HS-5 (cell line): Measurements from ENCODE around the gene CABCOCO1.

ENCODE experiments used
- DNase-seq: peaks from one replicate; pipeline ENCODE4 v3.0.0-alpha.2; 2012; ENCODE audit warnings: low read depth

Gene CABCOCO1

DNA sequence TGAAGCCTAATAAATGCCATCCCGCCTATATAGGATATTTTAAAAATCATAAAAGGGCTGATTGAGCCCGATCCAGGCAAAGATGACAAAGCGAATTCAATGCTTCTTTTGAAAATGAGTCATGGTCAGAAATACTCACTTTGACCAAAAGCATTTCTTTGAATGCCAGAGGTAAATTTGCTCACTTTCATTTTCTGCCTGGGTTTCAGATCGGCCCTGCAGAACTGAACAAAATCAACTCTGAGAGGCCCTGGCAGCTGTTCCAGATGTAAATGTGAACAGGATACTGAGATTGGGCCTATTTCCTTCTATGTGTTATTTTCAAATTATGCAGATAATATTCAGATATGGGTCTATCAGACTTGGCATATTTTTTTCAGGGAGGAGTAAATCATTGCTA lies 124.0 kb downstream of the CABCOCO1 start:
- DNase-seq = peak; percentile 44

DNA sequence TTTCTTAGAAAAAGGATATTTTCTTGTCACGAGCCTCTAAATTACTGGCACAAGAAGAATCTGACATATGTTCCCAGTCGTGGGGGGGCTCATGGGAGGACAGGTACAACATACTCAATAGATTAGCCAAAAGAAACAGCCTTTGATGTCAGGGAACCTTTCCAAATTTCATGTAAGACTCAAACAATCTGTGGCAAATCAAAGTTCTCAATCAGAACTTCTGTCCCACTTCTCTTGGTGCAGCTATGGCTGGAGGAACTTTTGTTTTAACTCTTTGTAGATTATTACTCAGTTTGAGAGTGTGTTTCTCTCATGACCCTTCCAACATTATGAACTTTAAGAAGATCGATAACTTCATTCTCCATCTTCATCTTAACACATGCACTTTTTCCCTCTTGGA lies 124.4 kb downstream of the CABCOCO1 start:
- no peak for DNase-seq

GRCh38 chr10:61789031-61789430 lies 126.3 kb downstream of the CABCOCO1 start:
- no peak for DNase-seq

DNA sequence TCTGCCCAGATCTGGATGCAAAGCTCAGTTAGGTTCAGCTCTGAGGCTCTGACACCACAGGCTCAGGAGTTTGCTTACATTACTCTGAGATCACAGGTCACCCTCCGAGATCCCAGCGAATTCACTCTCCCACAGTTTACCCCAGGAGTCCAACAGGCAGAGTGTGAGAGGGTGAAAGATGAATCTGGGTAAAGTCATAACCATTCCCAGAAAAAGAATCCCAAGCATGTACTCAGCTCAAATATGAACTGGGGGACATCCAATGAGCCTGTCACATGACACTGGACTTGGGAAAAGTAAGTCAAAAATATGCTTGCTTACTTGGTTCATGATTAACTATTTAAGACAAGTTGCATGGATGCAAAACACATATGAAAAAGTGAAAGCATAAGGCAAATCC lies 128.5 kb downstream of the CABCOCO1 start:
- DNase-seq = no peak

GRCh38 chr10:61792097-61792716 lies 129.5 kb downstream of the CABCOCO1 start:
- DNase-seq = no peak

GRCh38 chr10:61792921-61793320 lies 130.2 kb downstream of the CABCOCO1 start:
- DNase-seq = no peak

DNA sequence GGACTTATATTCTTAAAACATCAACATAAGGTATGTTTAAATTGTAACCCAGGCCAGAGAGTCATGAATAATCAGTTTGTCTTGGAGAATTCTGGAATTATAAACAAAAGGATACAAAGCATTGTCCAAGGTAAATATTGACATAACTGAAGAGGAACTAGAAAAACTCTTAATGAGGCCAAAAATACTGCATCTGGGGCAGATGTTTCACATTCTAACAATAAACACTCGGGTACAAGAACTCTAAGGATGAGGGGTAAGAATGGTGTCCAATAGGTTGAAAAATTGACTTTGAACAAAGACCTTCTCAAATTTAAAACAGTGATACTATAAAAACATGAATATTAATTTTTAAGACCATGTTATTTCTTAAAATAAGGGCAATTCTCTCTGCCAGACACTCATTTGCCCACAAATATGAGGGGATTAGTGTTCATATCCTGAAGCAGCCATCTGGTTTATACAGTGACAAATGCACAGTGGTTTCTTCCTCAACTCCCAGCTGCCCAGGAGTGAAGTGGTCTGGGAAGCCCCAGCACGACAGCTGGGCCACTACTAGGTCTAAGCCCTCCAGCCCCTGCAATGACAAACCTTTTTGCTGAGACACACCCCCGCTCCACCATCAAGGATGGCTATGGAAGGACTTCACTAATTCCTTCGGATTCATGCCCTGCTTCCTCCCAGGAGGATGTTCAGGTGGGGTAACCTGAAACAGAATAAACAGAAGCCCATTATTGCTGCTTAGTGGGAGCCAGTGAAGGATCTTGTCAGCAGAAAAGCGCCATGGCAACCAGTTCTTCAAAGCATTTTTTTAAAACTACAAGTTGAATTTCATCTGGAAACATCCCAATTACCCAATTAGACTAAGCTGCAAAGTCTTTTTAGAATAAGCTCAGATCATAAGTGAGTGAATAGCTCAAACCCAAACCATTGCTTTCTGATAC lies 131.3 kb downstream of the CABCOCO1 start:
- DNase-seq = no peak

DNA sequence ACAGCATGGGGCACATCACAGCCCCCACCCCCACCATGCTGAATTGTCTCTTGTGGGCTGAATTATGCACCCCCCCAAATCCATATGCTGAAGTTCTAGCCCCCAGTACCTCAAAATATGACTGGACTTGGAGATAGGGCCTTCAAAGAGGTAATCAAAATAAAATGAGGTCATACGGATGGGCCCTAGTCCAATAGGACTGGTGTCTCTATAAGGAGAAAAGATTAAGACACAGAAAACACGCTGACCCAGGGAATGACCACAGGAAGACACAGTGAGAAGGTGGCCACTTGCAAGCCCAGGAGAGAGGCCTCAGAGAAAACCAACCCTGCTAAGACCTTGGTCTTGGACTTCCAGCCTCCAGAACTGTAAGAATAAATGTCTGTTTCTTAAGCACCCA lies 132.4 kb downstream of the CABCOCO1 start:
- DNase-seq = no peak

DNA sequence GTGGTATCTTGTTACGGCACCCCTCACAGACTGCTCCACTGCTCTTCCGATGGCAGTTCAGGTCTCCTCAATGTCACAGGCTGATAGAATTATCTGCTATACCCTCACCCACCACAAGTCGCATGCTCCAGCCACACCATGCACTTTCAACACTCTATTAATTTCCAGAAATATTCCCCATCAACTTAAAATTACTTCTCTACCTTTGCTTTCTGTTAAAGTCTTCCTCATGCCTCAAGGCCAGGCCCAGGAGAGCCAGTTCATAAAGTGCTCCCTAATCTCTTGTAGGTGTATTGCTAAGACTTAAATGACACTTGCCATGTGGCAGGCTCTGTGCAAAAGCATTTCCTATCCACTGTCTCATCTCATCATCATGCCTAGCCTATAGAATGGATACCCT lies 132.8 kb downstream of the CABCOCO1 start:
- DNase-seq = no peak

- DNase-seq = no peak
Measured at GRCh38 chr10:61796785-61797184, 134.1 kb downstream of the CABCOCO1 start.

DNA sequence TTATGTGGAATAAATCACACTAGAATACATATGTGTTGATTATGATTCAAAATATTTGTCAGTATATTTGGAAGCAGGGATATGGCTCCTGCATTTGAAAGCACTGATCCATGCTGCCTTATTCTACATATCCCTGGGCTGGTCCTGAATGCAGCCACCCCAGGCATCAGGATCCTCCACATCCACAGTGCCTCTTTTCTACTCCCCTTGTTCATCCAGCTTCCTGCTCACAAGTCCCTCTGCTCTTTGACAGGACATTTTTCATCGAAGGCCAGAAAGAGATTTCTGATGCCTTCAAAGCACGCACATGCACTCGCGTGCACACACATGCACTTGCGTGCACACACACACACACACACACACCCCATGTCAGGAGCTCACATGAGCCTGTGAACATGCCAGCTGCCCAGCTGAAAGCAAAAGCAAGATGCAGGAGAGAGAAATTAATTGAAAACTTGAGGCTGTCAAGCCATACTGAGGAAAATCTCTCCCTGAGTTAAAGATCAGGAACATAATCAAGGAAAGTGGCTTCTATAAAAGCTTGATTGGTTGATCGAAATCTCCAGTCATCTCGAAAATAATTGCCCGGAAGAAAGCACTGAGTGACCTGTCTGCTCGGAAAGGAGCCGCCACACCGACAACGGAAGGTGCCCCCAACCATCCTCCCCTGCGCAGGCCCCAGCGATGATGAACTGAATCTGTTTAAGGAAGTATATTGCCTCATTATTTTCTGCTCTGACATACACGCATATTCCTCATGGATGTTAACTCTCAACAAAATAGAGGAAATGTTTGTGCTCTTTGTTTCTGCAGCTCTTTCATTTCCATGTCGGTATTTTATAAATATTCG lies 134.8 kb downstream of the CABCOCO1 start:
- no peak for DNase-seq

GRCh38 chr10:61798713-61799112 lies 136.0 kb downstream of the CABCOCO1 start:
- no peak for DNase-seq

- no peak for DNase-seq
Measured at GRCh38 chr10:61801484-61801883, 138.8 kb downstream of the CABCOCO1 start.

GRCh38 chr10:61803269-61803668 lies 140.5 kb downstream of the CABCOCO1 start:
- no peak for DNase-seq

- DNase-seq = no peak
Measured at GRCh38 chr10:61804414-61804813, 141.7 kb downstream of the CABCOCO1 start.

GRCh38 chr10:61805091-61805490 lies 142.4 kb downstream of the CABCOCO1 start:
- no peak for DNase-seq

GRCh38 chr10:61810263-61810662 lies 147.5 kb downstream of the CABCOCO1 start:
- DNase-seq = no peak

DNA sequence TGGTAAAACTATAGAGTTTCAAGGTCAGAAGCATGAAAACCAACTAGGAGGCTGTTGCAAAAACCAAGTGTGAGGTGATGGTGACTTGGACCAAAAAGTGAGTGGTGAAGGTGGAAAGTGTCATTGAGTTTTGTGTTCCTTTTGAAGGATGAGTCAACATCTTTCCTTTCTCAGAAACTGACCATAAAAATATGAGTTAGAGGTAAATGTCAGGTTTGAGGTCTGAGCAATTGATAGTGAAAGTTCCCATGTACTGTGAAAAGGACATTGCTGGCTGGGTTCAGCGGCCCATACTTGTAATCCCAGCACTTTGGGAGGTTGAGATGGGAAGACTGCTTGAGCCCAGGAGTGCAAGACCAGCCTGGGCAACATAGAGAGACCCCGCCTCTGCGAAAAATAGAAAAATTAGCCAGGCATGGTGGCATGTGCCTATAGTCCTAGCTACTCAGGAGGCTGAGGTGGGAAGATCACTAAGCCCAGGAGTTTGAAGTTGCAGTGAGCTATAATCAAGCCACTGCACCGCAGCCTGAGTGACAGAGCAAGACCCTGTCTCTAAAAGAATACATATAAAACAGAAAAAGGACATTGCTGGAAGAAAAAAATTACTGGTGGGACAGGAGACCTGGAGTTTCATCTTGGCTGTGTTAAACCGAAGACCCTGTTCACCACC lies 149.5 kb downstream of the CABCOCO1 start:
- no peak for DNase-seq

GRCh38 chr10:61812920-61813319 lies 150.2 kb downstream of the CABCOCO1 start:
- no peak for DNase-seq

GRCh38 chr10:61814160-61814559 lies 151.4 kb downstream of the CABCOCO1 start:
- DNase-seq = no peak

GRCh38 chr10:61815496-61815895 lies 152.8 kb downstream of the CABCOCO1 start:
- no peak for DNase-seq
